Subcutaneous abdominal adipose tissue (tissue), 5 donors: ENCODE measurements around the gene DHRS13.

Source experiments
- H3K27ac ChIP-seq: one replicate; pipeline ENCODE4 v1.7.0; 2013; ENCODE audit warnings: low read depth, mild to moderate bottlenecking, inconsistent platforms, low read length, moderate library complexity
- H3K27me3 ChIP-seq, 5 donors: one replicate each; pipeline ENCODE4 v1.7.0; 2013; ENCODE audit warnings: low read length in 5 of 5, inconsistent platforms in 1 of 5; ENCODE audit not compliant: control insufficient read depth in 5 of 5, insufficient read depth in 4 of 5
- H3K36me3 ChIP-seq, 5 donors: one replicate each; pipeline ENCODE4 v1.7.0; 2013; ENCODE audit warnings: low read length in 5 of 5; ENCODE audit not compliant: control insufficient read depth in 5 of 5, insufficient read depth in 5 of 5
- H3K4me1 ChIP-seq, 5 donors: one replicate each; pipeline ENCODE4 v1.7.0; 2013; ENCODE audit warnings: low read length in 5 of 5, mild to moderate bottlenecking in 3 of 5, moderate library complexity in 1 of 5; ENCODE audit not compliant: control insufficient read depth in 5 of 5, insufficient read depth in 5 of 5
- H3K4me3 ChIP-seq, 5 donors: one replicate each; pipeline ENCODE4 v1.7.0; 2013; ENCODE audit warnings: low read length in 5 of 5, low read depth in 1 of 5
- H3K9ac ChIP-seq, 5 donors: one replicate each; pipeline ENCODE4 v1.7.0; 2013; ENCODE audit warnings: low read length in 5 of 5, mild to moderate bottlenecking in 4 of 5, moderate library complexity in 3 of 5
- H3K9me3 ChIP-seq, 5 donors: one replicate each; pipeline ENCODE4 v1.7.0; 2013; ENCODE audit warnings: low read length in 5 of 5; ENCODE audit not compliant: control insufficient read depth in 5 of 5
- donor health status: healthy.
- donor health status: healthy.
- donor health status: healthy.
- donor health status: healthy.
- donor health status: healthy.

The DHRS13 gene

DNA sequence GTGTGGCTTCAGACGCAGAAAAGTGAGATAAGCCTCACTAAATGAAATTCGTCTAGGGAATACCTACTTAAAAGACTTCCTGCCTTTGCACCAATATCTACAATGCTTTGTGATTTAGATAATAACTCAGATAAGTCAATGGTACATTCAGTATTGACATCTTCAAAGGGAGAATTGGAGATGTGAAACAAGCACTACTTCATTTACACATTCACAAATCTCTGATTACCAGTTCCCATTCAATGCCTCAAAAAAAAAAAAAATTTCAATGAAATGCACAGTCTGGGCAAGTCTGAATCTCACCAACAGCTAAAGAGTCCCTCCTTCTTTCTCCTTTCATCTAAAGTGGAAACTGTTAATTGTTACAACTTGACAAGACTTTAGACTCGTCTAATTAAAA, 44.8 kb upstream of the DHRS13 start:
- H3K9ac ChIP-seq: peak overlapping the region in 1 of 5 donors; percentile 89
- H3K4me3 ChIP-seq: no peak overlapping the region

DNA sequence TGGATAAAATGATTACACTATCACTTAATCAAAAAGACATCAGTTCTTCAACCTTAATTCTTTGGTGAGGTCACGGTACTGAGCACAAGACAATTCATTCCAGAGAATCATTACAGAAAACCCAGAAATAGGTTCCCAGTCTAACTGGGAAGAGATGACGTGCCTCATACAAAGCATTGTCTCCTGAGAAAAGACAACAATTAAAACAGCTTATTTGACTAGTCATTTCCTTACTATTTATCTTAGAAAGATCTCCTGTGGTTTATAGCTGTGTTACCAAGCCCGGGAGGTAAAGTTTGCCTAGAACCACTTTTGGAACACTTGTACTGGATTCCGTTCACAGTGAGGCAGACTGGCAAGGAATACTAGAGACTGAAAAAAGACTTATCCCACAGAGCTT, 43.4 kb upstream of the DHRS13 start:
- Histone ChIP-seq H3K9ac (peak overlapping the region in 3 of 5 donors; percentile 1 to 31 (median 21)), H3K27ac (peak overlapping the region; percentile 60), H3K9me3 (no peaks in the 10 kb centered on the region), H3K4me1 (peaks cover 2 to 57% (median 54%) of the 10 kb centered on the region in 5 donors), H3K4me3 (no peak overlapping the region), H3K36me3 (peaks cover 0 to 7% (median 3%) of the 10 kb centered on the region in 5 donors), H3K27me3 (no peaks in the 10 kb centered on the region)

More for the DNA sequence above, 44.8 kb upstream of the DHRS13 start:
- Histone ChIP-seq H3K4me1 (peaks cover 4 to 62% (median 58%) of the 10 kb centered on the region in 5 donors), H3K36me3 (peaks cover 0 to 7% (median 3%) of the 10 kb centered on the region in 5 donors), H3K9me3 (no peaks in the 10 kb centered on the region), H3K27ac (peak overlapping the region; percentile 79), H3K27me3 (no peaks in the 10 kb centered on the region)

DNA sequence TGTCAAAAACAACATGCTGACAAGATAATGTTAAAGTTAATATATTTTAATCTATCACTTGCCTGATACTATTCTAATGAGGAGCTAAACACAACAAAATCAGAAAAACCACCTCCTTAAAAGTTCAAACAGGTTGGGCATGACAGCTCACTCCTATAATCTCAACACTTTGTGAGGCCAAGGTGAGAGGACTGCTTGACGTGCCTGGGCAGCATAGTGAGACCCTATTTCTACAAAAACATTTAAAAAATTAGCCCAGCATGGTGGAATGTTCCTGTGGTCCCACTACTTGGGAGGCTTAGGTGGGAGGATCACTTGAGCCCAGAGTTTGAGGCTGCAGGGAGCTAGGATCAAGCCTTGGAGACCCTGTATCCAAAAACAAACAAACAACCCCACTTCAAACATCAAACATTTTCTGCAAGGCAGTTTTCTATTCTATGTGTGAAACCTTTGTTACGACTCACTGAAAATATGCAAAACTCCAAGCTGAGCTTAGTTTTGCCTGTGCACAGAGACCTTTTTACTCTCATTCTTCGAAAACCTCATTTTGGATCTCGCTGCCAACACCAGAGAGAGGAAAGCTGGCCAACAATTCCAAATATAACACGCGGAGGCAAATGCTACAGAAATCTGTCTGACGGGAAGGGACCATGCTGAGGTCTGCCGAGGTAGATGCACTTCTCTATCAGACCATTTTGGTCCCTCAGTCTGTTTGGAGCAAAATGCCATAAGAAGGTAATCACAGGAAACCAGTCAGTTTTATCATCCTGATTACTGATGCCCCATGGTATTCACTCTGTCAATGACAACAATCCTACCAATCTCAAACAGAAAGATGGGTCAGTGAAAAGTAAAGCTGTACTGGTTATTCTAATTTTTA, 42.2 kb upstream of the DHRS13 start:
- H3K27ac ChIP-seq: peak overlapping the region; percentile 60
- peaks cover 6 to 62% (median 58%) of the 10 kb centered on the region in 5 donors for H3K4me1 ChIP-seq
- H3K9me3 ChIP-seq: no peaks in the 10 kb centered on the region
- peak overlapping the region in 3 of 5 donors; percentile 20 to 63 (median 38) for H3K9ac ChIP-seq
- H3K4me3 ChIP-seq: peak overlapping the region in 1 of 5 donors; percentile 13
- no peaks in the 10 kb centered on the region for H3K27me3 ChIP-seq
- H3K36me3 ChIP-seq: peaks cover 0 to 7% (median 3%) of the 10 kb centered on the region in 5 donors

DNA sequence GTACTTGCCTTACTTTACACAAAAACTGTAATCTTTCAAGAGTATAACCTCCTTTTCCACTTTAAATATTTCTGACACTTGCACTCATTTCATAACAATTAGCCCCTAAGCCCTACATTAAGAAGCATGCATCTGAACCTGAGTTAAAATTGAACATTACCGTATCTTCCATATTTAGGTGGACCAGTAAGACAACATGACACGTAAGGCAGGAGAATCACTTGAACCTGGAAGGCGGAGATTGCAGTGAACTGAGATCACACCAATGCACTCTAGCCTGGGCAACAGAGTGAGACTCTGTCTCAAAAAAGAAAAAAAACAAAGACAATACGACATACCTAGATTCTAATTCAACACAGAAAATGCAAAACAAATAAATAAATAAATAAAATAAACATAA, 41.5 kb upstream of the DHRS13 start:
- H3K27ac ChIP-seq: no peak overlapping the region
- H3K27me3 ChIP-seq: no peaks in the 10 kb centered on the region
- peaks cover 0 to 7% (median 3%) of the 10 kb centered on the region in 5 donors for H3K36me3 ChIP-seq
- no peak overlapping the region for H3K4me3 ChIP-seq
- H3K4me1 ChIP-seq: peaks cover 6 to 65% (median 55%) of the 10 kb centered on the region in 5 donors
- H3K9me3 ChIP-seq: no peaks in the 10 kb centered on the region
- H3K9ac ChIP-seq: no peak overlapping the region

DNA sequence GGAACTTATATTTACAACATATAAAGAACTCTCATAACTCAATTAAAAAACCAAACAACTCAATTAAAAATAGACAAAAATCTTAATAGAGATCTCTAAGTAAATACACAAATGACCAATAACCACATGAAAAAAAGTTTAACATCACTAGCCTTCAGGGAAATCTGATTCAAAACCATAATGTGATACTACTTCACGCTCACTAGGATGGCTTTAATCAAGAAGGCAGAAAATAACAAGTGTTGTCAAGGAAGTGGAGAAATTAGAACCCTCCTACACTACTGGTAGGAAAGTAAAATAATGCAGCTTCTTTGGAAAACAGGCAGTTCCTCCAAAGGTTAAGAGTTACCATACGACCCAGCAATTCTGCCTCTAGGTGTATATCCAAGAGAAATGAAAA, 40.0 kb upstream of the DHRS13 start:
- Histone ChIP-seq H3K27ac (no peak overlapping the region), H3K36me3 (peaks cover 0 to 10% (median 3%) of the 10 kb centered on the region in 5 donors), H3K4me3 (no peak overlapping the region), H3K4me1 (peaks cover 4 to 65% (median 54%) of the 10 kb centered on the region in 5 donors), H3K27me3 (no peaks in the 10 kb centered on the region), H3K9me3 (no peaks in the 10 kb centered on the region), H3K9ac (no peak overlapping the region)

DNA sequence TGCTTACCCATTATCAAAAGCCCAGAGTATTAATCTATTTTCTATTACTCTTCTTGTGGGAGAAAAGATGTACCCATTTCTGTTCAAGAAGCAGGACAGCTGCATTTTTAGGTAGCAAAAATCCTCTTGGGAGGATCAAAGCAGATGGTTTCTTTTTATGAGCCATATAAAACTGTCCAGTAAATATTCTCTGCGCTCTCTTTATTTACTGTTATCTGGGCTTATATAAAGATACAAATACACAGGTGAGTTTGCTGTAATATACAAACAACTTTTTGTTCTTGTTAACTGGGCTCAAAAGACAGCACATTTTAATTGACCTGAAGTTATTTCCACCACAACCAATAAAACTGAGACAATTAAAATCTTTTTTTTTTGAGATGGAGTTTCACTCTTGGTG, 38.4 kb upstream of the DHRS13 start:
- H3K36me3 ChIP-seq: peaks cover 0 to 10% (median 3%) of the 10 kb centered on the region in 5 donors
- H3K27ac ChIP-seq: no peak overlapping the region
- H3K27me3 ChIP-seq: no peaks in the 10 kb centered on the region
- peaks cover 4 to 72% (median 56%) of the 10 kb centered on the region in 5 donors for H3K4me1 ChIP-seq
- H3K9ac ChIP-seq: no peak overlapping the region
- no peaks in the 10 kb centered on the region for H3K9me3 ChIP-seq
- no peak overlapping the region for H3K4me3 ChIP-seq

DNA sequence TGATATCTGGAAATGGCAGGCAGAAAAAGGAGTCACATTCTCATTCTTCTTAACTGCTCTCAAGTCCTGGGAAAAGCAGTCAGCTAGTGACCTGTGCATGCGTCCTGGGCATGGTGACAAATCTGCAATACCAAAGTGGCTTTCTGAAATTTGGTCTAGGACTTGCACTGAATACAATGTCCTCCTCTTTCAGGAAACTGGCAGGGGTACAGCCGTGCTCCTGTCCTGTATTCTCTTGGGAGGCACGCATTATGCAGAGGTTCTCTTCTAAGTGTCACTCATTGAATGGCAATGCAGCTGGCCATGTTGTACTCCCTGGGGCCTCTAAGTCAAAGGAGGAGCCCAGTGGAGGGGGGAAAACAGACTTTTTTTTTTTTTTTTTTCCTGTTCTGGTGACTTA, 37.8 kb upstream of the DHRS13 start:
- no peak overlapping the region for H3K27ac ChIP-seq
- no peaks in the 10 kb centered on the region for H3K9me3 ChIP-seq
- no peak overlapping the region for H3K4me3 ChIP-seq
- no peaks in the 10 kb centered on the region for H3K27me3 ChIP-seq
- peak overlapping the region in 2 of 5 donors; percentile 3 to 17 for H3K9ac ChIP-seq
- peaks cover 4 to 71% (median 54%) of the 10 kb centered on the region in 5 donors for H3K4me1 ChIP-seq
- peaks cover 0 to 10% (median 3%) of the 10 kb centered on the region in 5 donors for H3K36me3 ChIP-seq

DNA sequence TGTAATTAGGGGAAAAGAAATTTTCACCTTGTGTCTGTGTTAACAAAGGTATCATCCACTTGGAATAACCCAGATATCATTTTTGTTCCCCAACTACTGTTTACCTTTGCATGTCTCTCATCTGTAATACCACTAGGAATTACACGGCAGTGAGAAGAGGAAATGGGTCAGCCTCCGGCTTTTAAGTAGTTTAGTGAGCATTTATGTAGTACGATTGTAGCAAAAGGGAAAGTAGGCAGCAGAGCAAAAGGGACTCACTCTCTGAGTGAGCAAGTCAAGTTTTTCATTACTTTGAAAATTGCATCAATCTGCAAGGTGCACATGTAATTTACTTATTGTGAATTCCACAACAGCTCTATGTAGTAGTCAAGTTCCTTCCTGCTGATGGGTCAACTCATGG, 37.3 kb upstream of the DHRS13 start:
- H3K9me3 ChIP-seq: no peaks in the 10 kb centered on the region
- H3K4me3 ChIP-seq: no peak overlapping the region
- peaks cover 0 to 10% (median 3%) of the 10 kb centered on the region in 5 donors for H3K36me3 ChIP-seq
- H3K4me1 ChIP-seq: peaks cover 4 to 65% (median 50%) of the 10 kb centered on the region in 5 donors
- peak overlapping the region in 1 of 5 donors; percentile 3 for H3K9ac ChIP-seq
- H3K27ac ChIP-seq: no peak overlapping the region
- no peaks in the 10 kb centered on the region for H3K27me3 ChIP-seq

DNA sequence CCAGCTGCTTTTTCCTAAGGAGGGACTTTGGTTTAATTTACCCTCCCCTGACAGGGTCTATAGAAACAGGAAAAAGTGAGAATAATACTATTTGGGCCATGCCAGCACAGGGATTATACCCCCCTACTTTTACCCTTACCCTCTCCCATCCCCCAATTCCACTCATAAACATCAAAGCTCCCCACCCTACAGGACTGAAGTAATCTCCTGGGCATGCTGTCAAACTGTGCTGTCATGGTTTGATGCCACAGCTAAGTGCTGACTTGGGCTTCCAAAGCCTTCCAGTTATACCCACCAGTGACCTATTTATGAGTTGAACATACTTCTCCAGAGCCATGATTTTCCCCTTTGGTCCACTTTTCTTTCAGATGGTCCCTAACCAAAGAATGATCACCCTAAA, 35.7 kb upstream of the DHRS13 start:
- H3K4me3 ChIP-seq: no peak overlapping the region
- no peaks in the 10 kb centered on the region for H3K27me3 ChIP-seq
- H3K27ac ChIP-seq: peak overlapping the region; percentile 4
- H3K9ac ChIP-seq: peak overlapping the region in 1 of 5 donors; percentile 16
- H3K36me3 ChIP-seq: peaks cover 0 to 8% (median 2%) of the 10 kb centered on the region in 5 donors
- peaks cover 4 to 54% (median 46%) of the 10 kb centered on the region in 5 donors for H3K4me1 ChIP-seq
- no peaks in the 10 kb centered on the region for H3K9me3 ChIP-seq

DNA sequence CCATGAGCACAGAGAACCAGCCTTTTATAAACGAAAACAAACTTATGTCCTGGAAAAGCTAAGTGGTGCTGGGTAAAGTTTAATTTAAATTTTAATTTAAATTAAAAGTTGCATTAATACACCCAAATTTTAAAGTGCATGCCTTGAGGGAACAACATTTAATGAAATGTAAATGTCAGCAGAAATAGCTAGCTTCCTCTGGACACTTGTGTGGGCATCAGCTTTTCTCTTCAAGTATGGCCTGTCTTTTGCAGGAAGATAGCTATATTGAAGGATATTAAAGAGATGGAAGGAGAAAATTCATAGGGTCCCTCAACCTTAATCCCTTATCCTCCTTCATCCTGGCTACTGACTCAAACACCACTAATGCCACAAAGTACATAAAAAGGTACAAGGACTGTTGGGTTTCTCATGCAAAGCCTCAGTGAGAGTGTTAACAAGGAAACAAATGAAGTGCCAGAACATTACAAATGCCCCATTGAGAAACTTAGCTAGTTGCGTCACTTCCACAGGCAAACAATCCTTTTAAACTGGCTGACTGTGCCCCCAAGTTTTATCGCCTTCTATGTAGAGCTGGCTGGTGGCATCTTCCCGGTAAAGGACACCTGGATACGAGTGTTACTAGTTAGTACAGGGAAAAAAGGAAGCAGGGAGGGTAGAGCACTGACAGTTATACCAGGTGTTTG, 34.3 kb upstream of the DHRS13 start:
- Histone ChIP-seq H3K36me3 (peaks cover 0 to 3% (median 0%) of the 10 kb centered on the region in 5 donors), H3K9ac (no peak overlapping the region), H3K9me3 (no peaks in the 10 kb centered on the region), H3K4me1 (peaks cover 4 to 54% (median 46%) of the 10 kb centered on the region in 5 donors), H3K27ac (peak overlapping the region; percentile 4), H3K4me3 (no peak overlapping the region), H3K27me3 (no peaks in the 10 kb centered on the region)
